Measurements from ENCODE around the gene DDHD1.

The DDHD1 gene

GRCh38 chr14:53048631-53049030 is 104.5 kb downstream of the DDHD1 start:
- H3K27me3 ChIP-seq (ENCODE audit: insufficient read depth, low read length, poor library complexity) = no peaks in the 10 kb centered on the region
- H4K20me1 ChIP-seq (ENCODE audit: insufficient read depth, low read length) = no peaks in the 10 kb centered on the region
- ATAC-seq (ENCODE audit: insufficient read depth, low read depth) = no peak
- no peaks in the 10 kb centered on the region for H3K4me1 ChIP-seq (ENCODE audit: insufficient read depth, low read length)
- no peak overlapping the region for H3K9ac ChIP-seq (ENCODE audit: low read depth, low read length)
- no peak for DNase-seq
- H3K36me3 ChIP-seq (ENCODE audit: insufficient read depth, low read length) = peaks cover 75% of the 10 kb centered on the region
- no peaks in the 10 kb centered on the region for H3K9me3 ChIP-seq (ENCODE audit: insufficient read depth, low read length, severe bottlenecking)
- no peak overlapping the region for H3K4me3 ChIP-seq (ENCODE audit: low read depth in 1 of 2, low read length in 2 of 2)
- H2AFZ ChIP-seq (ENCODE audit: low read depth, low read length) = no peak overlapping the region
- H3K79me2 ChIP-seq (ENCODE audit: insufficient read depth, low read length) = no peaks in the 10 kb centered on the region
- no peak overlapping the region for H3K4me2 ChIP-seq (ENCODE audit: insufficient read depth, low read length)
- H3K27ac ChIP-seq (ENCODE audit: low read length) = no peak overlapping the region
- TF ChIP-seq CTCF (IDR thresholded peaks at IDR 0.05; ENCODE audit: borderline replicate concordance, extremely low read depth, low read length, poor library complexity, severe bottlenecking) (no peak), EZH2 (IDR thresholded peaks at IDR 0.05; ENCODE audit: borderline replicate concordance, low read depth, low read length, severe bottlenecking) (no peak)

GRCh38 chr14:53047307-53048069 is 105.6 kb downstream of the DDHD1 start:
- Histone ChIP-seq H3K27ac (ENCODE audit: low read length) (no peak overlapping the region), H3K4me1 (ENCODE audit: insufficient read depth, low read length) (no peaks in the 10 kb centered on the region), H3K36me3 (ENCODE audit: insufficient read depth, low read length) (peaks cover 77% of the 10 kb centered on the region), H4K20me1 (ENCODE audit: insufficient read depth, low read length) (no peaks in the 10 kb centered on the region), H3K4me2 (ENCODE audit: insufficient read depth, low read length) (no peak overlapping the region), H2AFZ (ENCODE audit: low read depth, low read length) (no peak overlapping the region), H3K9ac (ENCODE audit: low read depth, low read length) (no peak overlapping the region), H3K79me2 (ENCODE audit: insufficient read depth, low read length) (no peaks in the 10 kb centered on the region), H3K4me3 (ENCODE audit: low read depth in 1 of 2, low read length in 2 of 2) (no peak overlapping the region), H3K27me3 (ENCODE audit: insufficient read depth, low read length, poor library complexity) (no peaks in the 10 kb centered on the region), H3K9me3 (ENCODE audit: insufficient read depth, low read length, severe bottlenecking) (no peaks in the 10 kb centered on the region)
- TF ChIP-seq EZH2 (IDR thresholded peaks at IDR 0.05; ENCODE audit: borderline replicate concordance, low read depth, low read length, severe bottlenecking) = no peak
- no peak for TF ChIP-seq CTCF (IDR thresholded peaks at IDR 0.05; ENCODE audit: borderline replicate concordance, extremely low read depth, low read length, poor library complexity, severe bottlenecking)
- ATAC-seq (ENCODE audit: insufficient read depth, low read depth) = no peak
- DNase-seq = no peak

GRCh38 chr14:53044486-53044885 is 108.6 kb downstream of the DDHD1 start:
- Histone ChIP-seq H3K9ac (ENCODE audit: low read depth, low read length) (no peak overlapping the region), H3K27ac (ENCODE audit: low read length) (no peak overlapping the region), H3K9me3 (ENCODE audit: insufficient read depth, low read length, severe bottlenecking) (no peaks in the 10 kb centered on the region), H4K20me1 (ENCODE audit: insufficient read depth, low read length) (no peaks in the 10 kb centered on the region), H3K79me2 (ENCODE audit: insufficient read depth, low read length) (no peaks in the 10 kb centered on the region), H3K36me3 (ENCODE audit: insufficient read depth, low read length) (peaks cover 88% of the 10 kb centered on the region), H3K4me3 (ENCODE audit: low read depth in 1 of 2, low read length in 2 of 2) (no peak overlapping the region), H3K27me3 (ENCODE audit: insufficient read depth, low read length, poor library complexity) (no peaks in the 10 kb centered on the region), H3K4me1 (ENCODE audit: insufficient read depth, low read length) (no peaks in the 10 kb centered on the region), H2AFZ (ENCODE audit: low read depth, low read length) (no peak overlapping the region), H3K4me2 (ENCODE audit: insufficient read depth, low read length) (no peak overlapping the region)
- TF ChIP-seq EZH2 (IDR thresholded peaks at IDR 0.05; ENCODE audit: borderline replicate concordance, low read depth, low read length, severe bottlenecking) (no peak), CTCF (IDR thresholded peaks at IDR 0.05; ENCODE audit: borderline replicate concordance, extremely low read depth, low read length, poor library complexity, severe bottlenecking) (no peak)
- ATAC-seq (ENCODE audit: insufficient read depth, low read depth) (no peak), DNase-seq (no peak)
